NCI-H146 treated with DMSO at 0.1 percent for 48 hours (cell line): ENCODE measurements around the gene FUS.
A peak's percentile ranks its signal among the peaks of the same experiment; 100 is the strongest.
"Not testable (repeated sequence)": the region's sequence is repeated elsewhere in the genome, so short reads cannot be mapped to it uniquely, and the experiment has no call there.

Experiments
- DNase-seq: peaks from one replicate; lab custom pipeline; 2025; ENCODE audit not compliant: unreplicated experiment; lab: John Stamatoyannopoulos, UW

Gene FUS

GRCh38 chr16:31143011-31143693 lies 36.8 kb upstream of the FUS start:
- no peak for DNase-seq

GRCh38 chr16:31143694-31144148 lies 36.2 kb upstream of the FUS start:
- DNase-seq, result no peak

GRCh38 chr16:31144418-31144817 lies 35.5 kb upstream of the FUS start:
- DNase-seq, result not testable (repeated sequence)

GRCh38 chr16:31145398-31145990 lies 34.4 kb upstream of the FUS start:
- DNase-seq, result peak; percentile 32

- no peak for DNase-seq
Observed at GRCh38 chr16:31147574-31147973, 32.4 kb upstream of the FUS start.

GRCh38 chr16:31148281-31148728 lies 31.6 kb upstream of the FUS start:
- no peak for DNase-seq

- no peak for DNase-seq
Observed at GRCh38 chr16:31148896-31149295, 31.0 kb upstream of the FUS start.

GRCh38 chr16:31149332-31149731 lies 30.6 kb upstream of the FUS start:
- DNase-seq, result no peak

GRCh38 chr16:31149894-31150890 lies 29.7 kb upstream of the FUS start, which contains the start of gene PRSS36:
Gene PRSS36 (minus strand): TSS chr16:31150066. CDS start chr16:31150035, 31 bp downstream.
- DNase-seq, result peak; percentile 25

GRCh38 chr16:31150976-31151375 lies 29.0 kb upstream of the FUS start:
- DNase-seq, result not testable (repeated sequence)

- DNase-seq, result no peak
Observed at GRCh38 chr16:31157136-31157535, 22.8 kb upstream of the FUS start.

- no peak for DNase-seq
Observed at GRCh38 chr16:31167315-31167714, 12.6 kb upstream of the FUS start.

GRCh38 chr16:31168848-31169247 lies 11.1 kb upstream of the FUS start:
- DNase-seq, result no peak

- DNase-seq, result peak; percentile 59
Observed at GRCh38 chr16:31170048-31170447, 9.9 kb upstream of the FUS start.

- DNase-seq, result no peak
Observed at GRCh38 chr16:31177136-31177535, 2.8 kb upstream of the FUS start.

- no peak for DNase-seq
Observed at GRCh38 chr16:31179219-31179746, 656 bp upstream of the FUS start.

- DNase-seq, result peak; percentile 13
Observed at GRCh38 chr16:31181102-31181830, 1.3 kb downstream of the FUS start.

- no peak for DNase-seq
Observed at GRCh38 chr16:31182391-31182790, 2.5 kb downstream of the FUS start.

GRCh38 chr16:31183432-31184428 lies 3.8 kb downstream of the FUS start:
- no peak for DNase-seq
